Mammary epithelial cell (primary cell): ENCODE results near the gene INTS2.

Experiments used
- CTCF ChIP-seq, 2 donors: IDR thresholded peaks in 1 of 2; conservative IDR thresholded peaks in 1 of 2; 2 replicates each; pipeline ENCODE4 v1.5.1; 2011 to 2012; ENCODE audit warnings: inconsistent platforms in 2 of 2, low read length in 2 of 2, mild to moderate bottlenecking in 2 of 2, control low read depth in 1 of 2, low read depth in 1 of 2; ENCODE audit not compliant: insufficient read depth in 1 of 2; ENCODE audit errors: extremely low read depth in 1 of 2
- EZH2 ChIP-seq: IDR thresholded peaks from 2 replicates; pipeline ENCODE4 v1.6.1; 2012; ENCODE audit warnings: low read length, inconsistent platforms, borderline replicate concordance

- no peak for TF ChIP-seq CTCF (conservative IDR thresholded peaks at IDR 0.05 in 1 of 2, IDR thresholded peaks at IDR 0.05 in 1 of 2; ENCODE audit: extremely low read depth in 1 of 2, insufficient read depth in 1 of 2, low read depth in 1 of 2, low read length in 2 of 2)
- no peak for TF ChIP-seq EZH2
Observed at GRCh38 chr17:61821655-61822054, 106.1 kb downstream of the INTS2 start.
